Stimulated activated CD8-positive, alpha-beta memory T cell treated with anti-CD3 and anti-CD28 coated beads, Interleukin-4, amount 100 ng/mL, for 1 hour (primary cell): ENCODE data around the gene CUBN.

Experiments
- DNase-seq, 2 donors: peaks; one replicate each; pipeline ENCODE4 v3.0.0-alpha.2; 2020; ENCODE audit warnings: low read depth in 2 of 2, low spot score in 1 of 2

Gene CUBN

GRCh38 chr10:16886031-16886430 lies 243.6 kb downstream of the CUBN start:
- DNase-seq = no peak

GRCh38 chr10:16884497-16884896 lies 245.1 kb downstream of the CUBN start:
- no peak for DNase-seq

- DNase-seq = no peak
Measured at GRCh38 chr10:16883084-16883483, 246.5 kb downstream of the CUBN start.

GRCh38 chr10:16870331-16870730 lies 259.3 kb downstream of the CUBN start:
- no peak for DNase-seq

- no peak for DNase-seq
Measured at GRCh38 chr10:16867990-16868389, 261.6 kb downstream of the CUBN start.

- DNase-seq = no peak
Measured at GRCh38 chr10:16867556-16867955, 262.1 kb downstream of the CUBN start.

GRCh38 chr10:16866541-16867275 lies 262.9 kb downstream of the CUBN start:
- no peak for DNase-seq

- DNase-seq = no peak
Measured at GRCh38 chr10:16865766-16866165, 263.8 kb downstream of the CUBN start.

GRCh38 chr10:16863766-16864165 lies 265.8 kb downstream of the CUBN start:
- no peak for DNase-seq

GRCh38 chr10:16857419-16857818 lies 272.2 kb downstream of the CUBN start:
- DNase-seq = no peak

- no peak for DNase-seq
Measured at GRCh38 chr10:16856567-16856966, 273.0 kb downstream of the CUBN start.

- DNase-seq = no peak
Measured at GRCh38 chr10:16856092-16856491, 273.5 kb downstream of the CUBN start.

GRCh38 chr10:16854623-16855022 lies 275.0 kb downstream of the CUBN start:
- no peak for DNase-seq

- no peak for DNase-seq
Measured at GRCh38 chr10:16853809-16854208, 275.8 kb downstream of the CUBN start.

- no peak for DNase-seq
Measured at GRCh38 chr10:16853201-16853600, 276.4 kb downstream of the CUBN start.

- DNase-seq = no peak
Measured at GRCh38 chr10:16852624-16853023, 277.0 kb downstream of the CUBN start.

GRCh38 chr10:16848562-16849154 lies 281.0 kb downstream of the CUBN start:
- no peak for DNase-seq

GRCh38 chr10:16847644-16848043 lies 282.0 kb downstream of the CUBN start:
- no peak for DNase-seq

- DNase-seq = no peak
Measured at GRCh38 chr10:16845248-16845647, 284.4 kb downstream of the CUBN start.

GRCh38 chr10:16843252-16843870 lies 286.2 kb downstream of the CUBN start:
- no peak for DNase-seq

- DNase-seq = no peak
Measured at GRCh38 chr10:16835228-16835627, 294.4 kb downstream of the CUBN start.

GRCh38 chr10:16832351-16833080 lies 297.1 kb downstream of the CUBN start:
- no peak for DNase-seq
